GM12874 (cell line): ENCODE results near the gene MACROD1.

Experiments
- CTCF ChIP-seq: IDR thresholded peaks from 2 replicates; pipeline ENCODE4 v1.5.1; 2011; ENCODE audit warnings: low read depth, mild to moderate bottlenecking, control low read depth, low read length, moderate library complexity; ENCODE audit not compliant: insufficient read depth

Gene MACROD1

GRCh38 chr11:64069401-64070313 lies 96.3 kb downstream of the MACROD1 start:
- TF ChIP-seq CTCF, result no peak

GRCh38 chr11:64068705-64069400 lies 97.1 kb downstream of the MACROD1 start:
- no peak for TF ChIP-seq CTCF

GRCh38 chr11:64067230-64067993 lies 98.5 kb downstream of the MACROD1 start:
- TF ChIP-seq CTCF, result no peak

GRCh38 chr11:64065712-64066111 lies 100.2 kb downstream of the MACROD1 start:
- TF ChIP-seq CTCF, result no peak

GRCh38 chr11:64065141-64065465 lies 100.8 kb downstream of the MACROD1 start:
- TF ChIP-seq CTCF, result no peak

- no peak for TF ChIP-seq CTCF
Observed at GRCh38 chr11:64064374-64065140, 101.4 kb downstream of the MACROD1 start.
